ENCODE data around the gene CFAP68. TPM values are rescaled to one million over a fixed set of nuclear protein-coding genes. Genes with fewer than 3 reads are reported as not detected.

CFAP68 gene
- total and polyA plus RNA-seq, 2 of the 4 experiments (the other 2 are of a cell fraction) = 10.2 to 17.0 TPM

DNA sequence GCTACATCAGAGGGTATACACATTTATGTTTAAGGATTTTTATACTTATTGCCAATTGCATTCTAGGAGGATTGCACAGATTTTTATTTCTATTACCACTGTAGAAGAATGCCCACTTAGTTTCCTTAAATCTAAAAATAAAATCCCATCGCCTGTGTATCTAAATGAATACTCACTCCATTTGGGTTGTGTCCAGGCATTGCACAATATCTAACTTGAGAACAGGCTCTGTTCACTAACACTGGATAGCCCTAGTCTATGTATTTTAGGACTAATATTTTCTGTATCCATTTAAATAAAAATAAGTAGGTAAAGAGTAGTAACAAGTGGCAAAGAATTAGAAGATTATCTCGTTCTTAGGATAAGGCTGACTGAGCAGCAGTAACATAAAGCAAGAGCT lies 43.5 kb downstream of the CFAP68 start:
- Histone ChIP-seq H3K27me3 (ENCODE audit: control insufficient read depth, insufficient read depth, low read length) (no peaks in the 10 kb centered on the region), H3K27ac (ENCODE audit: insufficient read depth, low read length) (peak overlapping the region; percentile 52; the same call in 1 of the 2 replicates), H4K91ac (ENCODE audit: insufficient read depth, low read depth, low read length) (peak overlapping the region; percentile 96), H2BK20ac (ENCODE audit: low read depth, low read length) (peak overlapping the region; percentile 97), H3K14ac (replicated peaks; ENCODE audit: low read depth, low read length) (peak overlapping the region; percentile 97), H3K4ac (ENCODE audit: low read depth, low read length) (peak overlapping the region; percentile 98; the same call in 1 of the 2 replicates), H3K79me1 (ENCODE audit: low read depth in 1 of 2, low read length in 2 of 2) (peaks cover 0 to 8% of the 10 kb centered on the region in 2 experiments; a peak in 2 of 4 replicates), H2BK5ac (ENCODE audit: low read depth, low read length, poor library complexity, severe bottlenecking) (peak overlapping the region; percentile 90), H3K18ac (ENCODE audit: low read depth, low read length) (peak overlapping the region; percentile 34; the same call in 1 of the 2 replicates), H2BK120ac (ENCODE audit: low read depth, low read length) (peak overlapping the region; percentile 85), H3K36me3 (ENCODE audit: control insufficient read depth, insufficient read depth, low read length) (no peaks in the 10 kb centered on the region), H3K4me3 (ENCODE audit: insufficient read depth, low read depth, low read length) (no peak overlapping the region), H3K4me1 (ENCODE audit: control insufficient read depth, insufficient read depth, low read length) (peaks cover 17% of the 10 kb centered on the region), H2BK15ac (ENCODE audit: low read depth, low read length) (peak overlapping the region; percentile 91), H4K20me1 (ENCODE audit: insufficient read depth, low read length) (no peaks in the 10 kb centered on the region), H3K56ac (ENCODE audit: extremely low read depth, insufficient read depth, low read length) (peak overlapping the region; percentile 88), H3K23ac (ENCODE audit: low read depth, low read length) (peak overlapping the region; percentile 83; the same call in 1 of the 2 replicates), H2AK9ac (replicated peaks; ENCODE audit: low read depth, low read length, poor library complexity) (no peak overlapping the region), H4K5ac (ENCODE audit: low read depth, low read length) (peak overlapping the region; percentile 46; the same call in 1 of the 2 replicates), H3K9ac (ENCODE audit: low read depth, low read length) (peak overlapping the region; percentile 57; the same call in 1 of the 2 replicates), H4K8ac (ENCODE audit: low read depth in 2 of 2, low read length in 2 of 2) (peak overlapping the region; percentile 90 to 94), H2AFZ (replicated peaks; ENCODE audit: low read length, poor library complexity) (no peak overlapping the region), H3K9me3 (ENCODE audit: control insufficient read depth, insufficient read depth, low read length) (no peaks in the 10 kb centered on the region), H3K9me1 (ENCODE audit: insufficient read depth, low read length) (peaks cover 21% of the 10 kb centered on the region), H2AK5ac (ENCODE audit: low read depth, low read length) (peak overlapping the region; percentile 15; the same call in 1 of the 2 replicates), H3K4me2 (ENCODE audit: low read depth, low read length) (peak overlapping the region; percentile 75; the same call in 1 of the 2 replicates)
- 0% methylated on average over 1 of the region's 2 CpGs; no CpG with 5 or more reads in 1 of the 2 experiments for WGBS, 2 experiments (ENCODE audit: extremely low coverage in 2 of 2, insufficient read length in 1 of 2)
- intact Hi-C loops (cut with micrococcal nuclease) (no loop called here), dilution Hi-C loops (cut with HindIII; ENCODE audit: low sequenced_read_pairs, unreplicated experiment) (no loop called here), in situ Hi-C loops (cut with MboI; ENCODE audit: low sequenced_read_pairs) (loop anchor here (5.0 kb wide), 1 partner anchor 41 kb away; no protein-coding TSS in a partner anchor)
- ChIA-PET CTCF (no interaction called here), POLR2A (ENCODE audit: unreplicated experiment) (no interaction called here)
- peak; percentile 89 for DNase-seq
- TF ChIP-seq CEBPB (IDR thresholded peaks at IDR 0.05; ENCODE audit: low read depth, low read length) = peak; percentile 100
- no peak for TF ChIP-seq FOS (IDR thresholded peaks at IDR 0.05; ENCODE audit: low read depth, low read length)
- peak; percentile 42; the same call in 1 of the 2 replicates for TF ChIP-seq NFE2L2 (IDR thresholded peaks at IDR 0.05; ENCODE audit: low read depth, low read length)
- ATAC-seq (ENCODE audit: low read depth) = no peak; the same call in 1 of the 2 replicates
- BruUV-seq (replicated peaks) = no TSS peak

All from IMR-90 (cell line).